Activated CD4-positive, CD25-positive, alpha-beta regulatory T cell treated with anti-CD3 and anti-CD28 coated beads, Interleukin-2, amount 50 U/mL, for 16 hours (primary cell): ENCODE results near the gene CNKSR3.

Experiments used
- DNase-seq: peaks from one replicate; pipeline ENCODE4 v3.0.0-alpha.2; 2020; ENCODE audit warnings: low read depth, low spot score

CNKSR3 gene

GRCh38 chr6:154502553-154502952 lies 7.9 kb downstream of the CNKSR3 start:
- no peak for DNase-seq

GRCh38 chr6:154501578-154501868 lies 9.0 kb downstream of the CNKSR3 start:
- DNase-seq, result no peak

DNA sequence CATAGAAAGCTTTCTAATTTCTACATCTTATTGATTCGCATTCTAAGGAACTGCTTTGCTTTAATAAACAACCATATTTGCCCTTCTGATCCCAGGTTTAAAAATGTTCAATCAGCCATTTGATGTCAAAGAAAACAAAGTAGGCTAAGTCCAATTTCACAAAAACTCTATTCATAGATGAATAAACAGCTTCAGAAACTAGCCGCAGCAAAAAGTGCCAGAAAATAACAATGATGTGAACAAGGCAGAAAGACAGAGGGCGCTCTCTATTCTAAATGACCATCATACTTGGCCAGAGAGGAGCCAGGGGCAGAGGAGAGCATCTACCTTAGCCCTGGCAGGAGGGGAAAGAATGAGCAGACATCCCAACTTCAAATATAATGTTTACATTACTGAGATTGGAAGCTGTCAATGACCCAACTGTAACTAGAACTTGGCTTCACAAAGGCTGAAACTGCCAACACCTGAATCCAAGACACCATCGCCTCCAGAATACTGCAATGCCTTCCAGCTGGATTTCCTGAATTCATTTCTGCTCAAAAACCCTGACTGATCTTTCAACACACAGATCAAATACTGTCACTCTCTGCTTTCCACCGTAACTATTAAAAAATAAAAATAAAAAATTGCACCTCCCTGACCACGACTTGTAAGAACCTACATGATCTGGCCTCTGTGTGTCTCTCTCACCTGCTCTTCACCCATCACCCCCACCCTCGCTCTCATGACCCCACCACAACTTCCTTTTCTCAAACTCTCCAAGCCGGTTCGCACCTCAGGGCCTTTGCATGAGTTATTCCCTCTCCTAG lies 9.5 kb downstream of the CNKSR3 start:
- no peak for DNase-seq

GRCh38 chr6:154499855-154500589 lies 10.5 kb downstream of the CNKSR3 start:
- no peak for DNase-seq

- DNase-seq, result no peak
These were observed 12.0 kb downstream of the CNKSR3 start for GRCh38 chr6:154498340-154498934.

DNA sequence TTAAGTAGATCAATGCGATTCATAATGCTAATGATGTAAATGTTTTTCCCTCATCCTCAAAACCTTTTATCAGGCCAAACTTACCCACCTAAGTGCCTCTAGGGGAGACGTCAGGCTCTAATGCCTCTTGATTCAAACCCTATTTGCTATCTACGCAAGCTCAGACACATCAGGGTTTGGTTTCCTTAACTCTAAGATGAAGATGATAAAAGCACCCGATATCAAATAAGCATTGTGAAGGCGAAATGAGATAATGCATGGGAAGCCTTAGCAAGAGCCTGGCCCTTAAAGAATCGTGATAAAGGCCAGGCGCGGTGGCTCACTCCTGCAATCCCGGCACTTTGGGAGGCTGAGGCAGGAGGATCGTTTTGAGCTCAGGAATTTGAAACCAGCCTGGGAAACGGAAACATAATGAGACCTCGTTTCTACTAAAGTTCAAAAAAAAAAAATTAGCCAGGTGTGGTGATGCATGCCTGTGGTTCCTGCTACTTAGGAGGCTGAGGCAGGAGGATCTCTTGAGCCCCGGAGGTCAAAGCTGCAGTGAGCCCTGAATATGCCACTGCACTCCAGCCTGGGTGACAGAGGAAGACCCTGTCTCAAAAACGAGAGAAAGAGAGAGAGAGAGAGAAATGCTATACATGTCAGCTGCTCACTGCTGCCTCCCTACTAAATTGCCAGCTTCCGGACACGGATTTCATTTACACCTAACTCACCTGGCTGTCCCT lies 13.5 kb downstream of the CNKSR3 start:
- no peak for DNase-seq

GRCh38 chr6:154496186-154496585 lies 14.3 kb downstream of the CNKSR3 start:
- no peak for DNase-seq

- DNase-seq, result no peak
These were observed 15.7 kb downstream of the CNKSR3 start for GRCh38 chr6:154494592-154495311.

- DNase-seq, result no peak
These were observed 18.7 kb downstream of the CNKSR3 start for GRCh38 chr6:154491567-154492470.

DNA sequence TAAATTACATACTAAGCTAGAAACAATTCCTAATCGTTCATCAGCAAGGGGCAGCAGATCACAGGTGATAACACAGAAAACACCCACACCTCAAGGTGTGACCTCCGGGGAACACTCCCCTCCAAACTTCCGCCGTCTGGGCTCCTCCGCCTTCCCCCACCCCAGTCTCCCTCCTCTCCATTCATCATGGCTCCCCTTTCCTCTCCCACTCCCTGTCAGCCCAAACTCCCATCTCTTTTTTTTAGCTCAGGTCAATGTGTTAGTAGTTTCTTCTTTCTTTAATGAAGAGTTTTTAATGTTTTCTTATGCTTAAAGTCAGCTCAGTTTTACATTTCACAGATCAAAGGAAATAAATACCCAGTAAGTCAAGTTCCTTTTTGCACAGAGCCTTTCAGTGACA lies 20.7 kb downstream of the CNKSR3 start:
- no peak for DNase-seq

DNA sequence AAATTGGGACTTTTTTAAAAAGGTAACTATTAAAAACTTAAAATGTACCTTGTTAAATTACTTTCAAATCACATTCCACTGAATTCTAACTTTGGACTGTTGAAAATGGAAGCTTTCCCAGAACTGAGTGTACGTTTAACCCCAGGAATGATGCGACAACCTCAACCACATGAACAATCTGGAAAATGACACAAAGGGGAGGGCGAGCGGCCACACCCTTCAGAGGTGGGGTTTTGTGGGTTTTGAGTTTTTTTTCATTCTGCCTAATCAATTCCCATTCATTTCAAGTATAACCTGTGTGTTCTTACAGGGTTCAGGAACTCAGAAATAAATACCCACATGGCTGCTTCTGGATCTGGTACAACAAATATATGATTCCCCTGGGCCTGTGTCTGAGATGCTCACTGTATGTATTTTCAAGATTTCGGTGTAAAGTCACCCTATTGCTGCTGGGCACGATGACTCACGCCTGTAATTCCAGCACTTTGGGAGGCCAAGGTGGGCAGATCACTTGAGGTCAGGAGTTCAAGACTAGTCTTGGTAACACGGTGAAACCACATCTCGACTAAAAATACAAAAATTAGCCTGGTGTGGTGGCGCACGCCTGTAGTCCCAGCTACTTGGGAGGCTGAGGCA lies 21.6 kb downstream of the CNKSR3 start:
- no peak for DNase-seq

- no peak for DNase-seq
These were observed 22.3 kb downstream of the CNKSR3 start for GRCh38 chr6:154488248-154488593.

GRCh38 chr6:154487367-154488247 lies 22.9 kb downstream of the CNKSR3 start:
- DNase-seq, result no peak

- DNase-seq, result no peak
These were observed 24.7 kb downstream of the CNKSR3 start for GRCh38 chr6:154485815-154486214.

GRCh38 chr6:154484942-154485341 lies 25.5 kb downstream of the CNKSR3 start:
- DNase-seq, result no peak

- no peak for DNase-seq
These were observed 27.6 kb downstream of the CNKSR3 start for GRCh38 chr6:154482858-154483257.

DNA sequence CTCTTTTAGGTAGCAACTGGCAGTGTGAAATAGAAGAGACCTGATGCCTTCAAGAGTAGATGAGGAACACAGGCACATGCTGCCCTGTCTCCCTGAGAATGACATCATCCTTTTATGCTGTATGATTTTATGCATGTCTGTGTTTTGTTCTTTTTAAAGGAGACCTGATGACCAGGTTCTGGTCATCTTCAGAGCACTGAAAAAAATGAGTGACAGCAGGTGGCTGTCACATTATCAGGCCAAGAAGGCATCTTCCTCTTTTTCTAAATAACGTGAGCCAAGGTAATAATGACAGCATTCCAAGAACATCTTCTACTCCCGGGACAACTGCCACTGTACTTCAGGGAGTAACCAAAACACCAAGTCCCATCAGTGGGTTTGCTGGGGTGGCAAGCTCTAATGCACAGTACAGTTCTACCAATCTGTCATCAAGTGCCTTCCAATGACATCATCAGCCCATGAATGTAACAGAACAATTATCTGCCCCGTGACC lies 28.9 kb downstream of the CNKSR3 start:
- no peak for DNase-seq

- no peak for DNase-seq
These were observed 30.5 kb downstream of the CNKSR3 start for GRCh38 chr6:154479771-154480639.
